Measurements from ENCODE around the gene ERN1.

DNA sequence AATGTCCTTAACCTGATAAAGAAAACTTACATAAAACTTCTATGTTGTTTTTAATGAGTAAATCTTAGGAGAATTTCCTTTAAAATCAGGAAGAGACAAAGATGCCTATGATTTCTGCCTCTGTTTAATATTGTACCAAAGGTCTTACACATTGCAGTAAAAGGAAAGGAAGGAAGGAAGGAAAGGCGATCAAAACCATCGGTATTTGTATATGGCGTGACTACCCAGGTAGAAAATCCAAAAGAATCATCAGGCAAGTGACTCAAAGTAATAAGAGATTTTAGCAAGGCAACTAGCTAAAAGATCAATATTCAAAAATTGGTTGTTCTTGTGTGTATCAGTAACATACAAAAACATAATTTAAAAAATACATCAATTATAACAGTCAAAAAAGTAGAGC, 113.0 kb downstream of the ERN1 start:
- TF ChIP-seq, protein P1, sequence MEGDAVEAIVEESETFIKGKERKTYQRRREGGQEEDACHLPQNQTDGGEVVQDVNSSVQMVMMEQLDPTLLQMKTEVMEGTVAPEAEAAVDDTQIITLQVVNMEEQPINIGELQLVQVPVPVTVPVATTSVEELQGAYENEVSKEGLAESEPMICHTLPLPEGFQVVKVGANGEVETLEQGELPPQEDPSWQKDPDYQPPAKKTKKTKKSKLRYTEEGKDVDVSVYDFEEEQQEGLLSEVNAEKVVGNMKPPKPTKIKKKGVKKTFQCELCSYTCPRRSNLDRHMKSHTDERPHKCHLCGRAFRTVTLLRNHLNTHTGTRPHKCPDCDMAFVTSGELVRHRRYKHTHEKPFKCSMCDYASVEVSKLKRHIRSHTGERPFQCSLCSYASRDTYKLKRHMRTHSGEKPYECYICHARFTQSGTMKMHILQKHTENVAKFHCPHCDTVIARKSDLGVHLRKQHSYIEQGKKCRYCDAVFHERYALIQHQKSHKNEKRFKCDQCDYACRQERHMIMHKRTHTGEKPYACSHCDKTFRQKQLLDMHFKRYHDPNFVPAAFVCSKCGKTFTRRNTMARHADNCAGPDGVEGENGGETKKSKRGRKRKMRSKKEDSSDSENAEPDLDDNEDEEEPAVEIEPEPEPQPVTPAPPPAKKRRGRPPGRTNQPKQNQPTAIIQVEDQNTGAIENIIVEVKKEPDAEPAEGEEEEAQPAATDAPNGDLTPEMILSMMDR (conservative IDR thresholded peaks at IDR 0.05; ENCODE audit: low read length) = no peak
- no peak for TF ChIP-seq EZH2phosphoT487 (IDR thresholded peaks at IDR 0.05; ENCODE audit: borderline replicate concordance)
